ENCODE results near the gene API5.
A peak's percentile ranks its signal among the peaks of the same experiment; 100 is the strongest.
"Not testable (repeated sequence)": the region's sequence is repeated elsewhere in the genome, so short reads cannot be mapped to it uniquely, and the experiment has no call there.

API5 gene

GRCh38 chr11:43311791-43312607 is at the start of gene API5:
Gene API5, plus strand, starts transcription at chr11:43311996. Its CDS starts 132 bp downstream, at chr11:43312128.
- peak; percentile 88 for DNase-seq (ENCODE audit: low read depth)

GRCh38 chr11:43267856-43268580 is 43.8 kb upstream of the API5 start:
- DNase-seq (ENCODE audit: low read depth): no peak

GRCh38 chr11:43268786-43269185 is 43.0 kb upstream of the API5 start:
- no peak for DNase-seq (ENCODE audit: low read depth)

- DNase-seq (ENCODE audit: low read depth): no peak
These were observed 42.4 kb upstream of the API5 start for GRCh38 chr11:43269254-43269918.

DNA sequence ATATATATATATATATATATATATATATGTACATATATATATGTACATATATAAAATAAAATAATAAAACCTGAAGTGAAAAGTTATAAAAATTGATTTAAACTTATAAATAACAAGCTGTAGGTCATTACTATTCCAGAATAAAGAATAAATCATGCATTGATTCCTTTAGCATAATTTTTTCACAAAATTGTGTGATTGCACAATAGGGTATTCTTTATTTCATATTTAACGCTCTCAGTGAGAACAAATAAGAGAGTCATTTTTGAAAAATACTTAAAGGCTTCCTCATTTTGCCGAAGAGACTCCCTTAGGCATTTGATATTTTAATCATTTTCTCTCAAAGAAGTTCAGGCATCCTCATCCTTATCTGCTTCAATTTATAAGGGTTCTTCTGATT is 41.3 kb upstream of the API5 start:
- no peak for DNase-seq (ENCODE audit: low read depth)

DNA sequence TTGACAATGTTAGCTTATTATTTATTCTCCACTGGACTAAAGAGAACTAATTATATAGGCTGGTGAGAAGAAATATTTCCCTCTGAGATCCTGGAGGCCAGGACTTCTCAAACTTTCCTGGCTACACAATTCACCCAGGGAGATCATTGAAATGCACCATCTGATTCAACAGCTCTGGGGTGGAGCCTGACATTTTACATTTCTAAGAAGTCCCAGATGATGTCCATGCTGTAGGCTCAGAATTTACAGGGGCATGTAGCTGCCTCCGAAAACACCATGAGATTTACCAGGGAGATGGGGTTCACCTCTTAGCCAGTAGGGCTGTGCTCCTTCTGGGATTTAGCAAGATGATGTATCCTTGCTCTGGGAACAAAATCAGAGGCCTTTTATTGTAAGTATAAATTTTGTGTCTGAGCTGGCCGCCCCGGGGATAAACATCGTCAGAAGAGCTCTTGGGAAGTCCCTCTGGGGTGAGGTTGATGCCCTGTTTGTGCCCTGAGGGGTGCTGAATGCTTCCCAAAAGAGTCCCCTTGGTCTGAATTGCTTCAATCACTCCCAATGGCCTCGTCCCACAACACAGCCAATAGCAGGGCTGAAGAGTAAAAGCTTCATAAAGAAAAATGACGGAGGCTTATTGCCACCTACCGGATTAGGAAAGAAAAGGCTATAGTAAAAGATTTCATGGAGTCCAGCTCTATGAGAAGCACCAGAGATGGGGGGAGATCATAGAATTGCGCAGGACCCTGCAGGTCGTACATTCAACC is 33.4 kb upstream of the API5 start:
- no peak for DNase-seq (ENCODE audit: low read depth)

DNA sequence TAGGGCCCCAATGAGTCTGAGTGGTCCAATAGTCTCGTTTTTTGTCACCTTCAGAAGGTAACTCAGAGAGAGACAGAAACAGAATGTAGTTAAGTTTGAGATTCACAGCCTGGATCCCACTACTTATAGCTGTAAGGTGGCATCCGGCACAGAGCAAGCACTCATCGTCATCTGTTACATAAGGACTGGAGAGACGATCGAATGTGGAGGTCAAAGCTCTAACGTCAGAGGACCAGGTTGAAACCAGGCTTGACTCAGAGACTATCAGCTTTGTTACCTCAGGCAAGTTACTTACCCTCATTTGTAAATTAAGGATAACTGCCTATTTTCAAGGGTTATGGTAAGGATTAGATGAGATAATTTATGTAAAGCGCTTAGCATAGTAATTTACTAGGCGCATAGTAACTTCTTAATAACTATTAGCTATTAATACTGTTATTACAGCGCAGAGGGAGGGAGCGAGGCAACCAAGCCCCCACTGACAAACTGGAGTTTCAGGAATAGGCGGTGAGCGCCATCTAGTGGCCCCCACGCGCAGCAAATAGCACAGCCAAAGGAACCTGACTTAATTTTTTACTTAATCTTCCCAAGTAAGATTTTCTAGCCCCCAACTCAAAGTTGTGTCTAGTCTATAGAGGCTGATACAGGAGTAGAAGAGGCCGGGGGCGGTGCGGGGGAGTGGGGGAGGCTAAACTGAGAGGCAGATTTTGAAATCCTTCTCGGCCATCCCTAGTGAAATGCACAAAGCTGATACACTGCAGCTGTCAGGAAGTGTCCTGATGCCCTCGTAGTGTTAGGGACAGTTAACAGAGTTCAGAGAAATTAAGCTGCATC is 29.0 kb upstream of the API5 start:
- DNase-seq (ENCODE audit: low read depth): peak; percentile 17

DNA sequence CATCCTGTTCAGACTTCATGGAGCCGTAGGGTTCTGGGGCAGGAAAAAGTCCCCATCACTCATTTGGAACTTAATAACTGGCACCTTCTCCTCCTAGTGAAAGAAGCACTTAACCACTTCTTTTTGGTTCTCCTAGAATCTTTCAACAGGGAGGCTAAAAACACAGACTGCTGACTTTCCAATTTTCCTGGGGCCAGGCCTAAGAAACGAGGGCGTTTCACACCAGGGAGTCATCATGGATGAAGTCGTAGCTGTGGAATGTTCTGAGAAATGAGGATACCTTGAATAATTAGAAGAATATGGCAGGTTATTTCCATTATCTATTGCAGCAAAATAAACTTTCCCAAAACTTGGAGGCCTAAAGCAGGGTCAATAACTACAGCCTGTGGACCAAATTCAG is 26.0 kb upstream of the API5 start:
- DNase-seq (ENCODE audit: low read depth): no peak

GRCh38 chr11:43289368-43289767 is 22.4 kb upstream of the API5 start:
- no peak for DNase-seq (ENCODE audit: low read depth)

DNA sequence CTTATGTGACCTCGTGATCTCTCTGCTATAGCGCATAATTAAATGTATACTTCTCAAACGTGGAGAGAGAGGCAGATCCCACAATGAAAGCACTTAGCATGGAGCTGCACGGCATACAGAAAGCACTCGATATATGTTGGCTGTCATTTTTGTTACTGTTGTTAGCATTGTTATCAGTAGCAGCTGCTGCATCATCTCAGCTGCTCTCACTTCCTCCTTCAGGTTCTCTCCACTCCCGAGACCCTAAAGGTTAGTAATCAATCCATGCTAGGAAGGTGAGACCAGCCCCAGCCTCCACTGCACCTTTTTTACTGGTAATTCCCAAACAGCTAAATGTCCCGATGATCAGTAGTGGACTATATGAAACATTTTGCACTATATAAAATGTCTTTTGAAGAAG is 13.4 kb upstream of the API5 start:
- DNase-seq (ENCODE audit: low read depth): no peak

DNA sequence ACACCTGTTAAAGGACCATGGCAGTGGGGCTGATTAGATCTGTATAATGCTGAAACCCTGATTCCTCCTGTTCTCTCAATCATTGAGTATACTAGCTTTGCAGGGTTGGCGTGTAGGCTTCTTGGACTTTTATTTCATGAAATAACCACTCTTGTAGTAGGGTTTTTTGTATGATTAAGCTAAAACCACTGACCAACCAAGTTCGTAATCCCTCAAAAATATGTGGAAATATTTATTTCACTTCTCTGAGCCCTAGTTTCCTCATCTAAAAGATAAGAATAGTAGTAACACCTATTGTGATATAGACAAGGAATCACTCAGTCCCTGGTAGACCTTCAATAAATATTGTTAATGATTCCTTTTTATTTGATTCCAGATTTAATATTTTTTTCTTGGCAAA is 4.2 kb downstream of the API5 start:
- no peak for DNase-seq (ENCODE audit: low read depth)

DNA sequence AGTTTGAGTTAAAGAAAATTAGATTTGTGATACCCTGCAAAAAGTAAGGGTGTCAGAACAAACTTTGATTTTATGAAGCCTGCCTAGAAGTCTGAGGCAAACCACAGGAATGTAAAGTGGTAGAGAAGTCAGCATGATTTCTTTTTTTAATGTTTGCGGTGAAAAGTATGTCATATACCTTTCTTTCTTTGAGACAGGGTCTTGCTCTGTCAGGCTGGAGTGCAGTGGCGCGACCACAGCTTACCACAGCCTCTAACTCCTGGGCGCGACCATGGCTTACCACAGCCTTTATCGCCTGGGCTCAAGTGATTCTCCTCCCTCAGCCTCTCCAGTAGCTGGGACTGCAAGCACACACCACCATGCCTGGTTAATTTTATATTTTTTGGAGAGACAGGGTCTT is 4.7 kb downstream of the API5 start:
- DNase-seq (ENCODE audit: low read depth): no peak

DNA sequence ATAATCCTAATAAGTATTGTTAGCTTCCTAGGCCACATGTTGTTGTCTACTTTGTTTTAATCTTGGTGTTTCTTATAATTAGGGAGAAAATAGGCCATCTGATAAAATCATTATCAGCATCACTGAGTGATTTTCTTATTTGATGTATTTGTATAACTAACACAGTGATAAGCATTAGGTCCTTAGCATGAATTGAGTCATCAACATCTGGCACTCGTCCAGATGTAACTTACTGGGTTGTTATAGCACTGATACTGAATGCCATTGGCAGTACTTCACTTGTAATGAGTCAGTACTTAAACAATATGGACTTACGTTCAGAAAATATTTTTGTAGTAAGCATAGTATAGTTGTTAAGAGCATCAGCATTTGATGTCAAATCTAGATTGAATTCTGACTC is 16.2 kb downstream of the API5 start:
- no peak for DNase-seq (ENCODE audit: low read depth)

- no peak for DNase-seq (ENCODE audit: low read depth)
These were observed 16.7 kb downstream of the API5 start for GRCh38 chr11:43328482-43328881.

DNA sequence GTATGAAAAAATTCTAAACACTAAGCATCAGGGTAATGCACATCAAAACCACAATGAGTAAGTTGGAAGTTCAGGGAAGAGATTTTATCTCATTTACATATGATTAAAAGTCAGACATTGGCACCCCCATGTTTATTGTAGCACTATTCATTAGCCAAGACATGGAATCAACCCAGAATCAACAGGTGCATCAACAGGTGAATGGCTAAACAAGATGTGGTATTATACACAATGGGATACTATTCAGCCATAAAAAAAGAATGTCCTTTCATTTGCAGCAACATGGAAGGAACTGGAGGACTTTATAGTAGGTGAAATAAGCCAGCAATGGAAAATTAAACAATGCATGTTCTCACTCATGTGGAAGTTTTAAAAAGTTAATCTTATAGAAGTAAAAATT is 29.4 kb downstream of the API5 start:
- DNase-seq (ENCODE audit: low read depth): no peak

DNA sequence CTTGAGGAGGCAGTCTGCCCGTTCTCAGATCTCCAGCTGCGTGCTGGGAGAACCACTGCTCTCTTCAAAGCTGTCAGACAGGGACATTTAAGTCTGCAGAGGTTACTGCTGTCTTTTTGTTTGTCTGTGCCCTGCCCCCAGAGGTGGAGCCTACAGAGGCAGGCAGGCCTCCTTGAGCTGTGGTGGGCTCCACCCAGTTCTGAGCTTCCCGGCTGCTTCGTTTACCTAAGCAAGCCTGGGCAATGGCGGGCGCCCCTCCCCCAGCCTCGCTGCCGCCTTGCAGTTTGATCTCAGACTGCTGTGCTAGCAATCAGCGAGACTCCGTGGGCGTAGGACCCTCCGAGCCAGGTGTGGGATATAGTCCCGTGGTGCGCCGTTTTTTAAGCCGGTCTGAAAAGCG is 39.6 kb downstream of the API5 start:
- DNase-seq (ENCODE audit: low read depth): not testable (repeated sequence)

DNA sequence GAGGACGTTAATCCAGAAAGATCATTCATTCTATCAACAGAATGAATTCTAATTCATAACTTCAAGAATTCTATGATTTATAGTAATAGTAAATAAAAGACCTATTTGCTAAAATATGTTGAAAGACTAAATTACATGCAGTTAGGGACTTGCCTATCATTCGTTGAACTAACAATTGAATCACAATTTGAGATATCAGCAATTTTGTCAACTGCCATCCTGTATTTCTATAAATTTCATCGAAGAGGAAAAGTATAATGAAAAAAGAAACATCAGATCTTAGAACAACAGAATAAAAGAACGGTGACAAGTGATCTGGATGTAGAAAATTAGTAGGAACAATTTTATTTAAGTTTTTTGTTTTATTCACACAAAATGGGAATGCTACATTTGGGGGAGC is 42.5 kb downstream of the API5 start:
- no peak for DNase-seq (ENCODE audit: low read depth)

DNA sequence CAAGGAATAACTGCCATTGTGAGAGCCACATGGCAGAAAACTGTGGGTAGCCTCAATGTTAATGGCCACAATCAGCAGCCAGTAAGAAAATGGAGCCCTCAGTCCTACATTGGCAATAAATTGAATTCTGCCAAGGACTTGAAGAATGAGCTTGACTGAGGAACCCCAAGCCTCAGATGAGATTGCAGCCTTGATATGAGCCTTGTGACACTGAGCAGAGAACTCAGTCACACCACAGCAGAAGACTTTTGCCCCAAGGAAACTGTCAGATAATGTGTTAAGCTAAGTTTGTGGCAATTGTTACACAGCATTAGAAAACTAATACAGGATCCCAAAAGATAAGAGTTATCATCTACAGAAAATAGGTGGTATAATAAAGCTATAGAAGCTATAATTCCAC is 44.5 kb downstream of the API5 start:
- no peak for DNase-seq (ENCODE audit: low read depth)

GRCh38 chr11:43358279-43358800 is 46.5 kb downstream of the API5 start:
- DNase-seq (ENCODE audit: low read depth): no peak

- DNase-seq (ENCODE audit: low read depth): peak; percentile 90
These were observed 47.1 kb downstream of the API5 start, which contains the start of gene TTC17 for GRCh38 chr11:43358801-43359421. Gene TTC17, plus strand, starts transcription at chr11:43358920. Its CDS starts 35 bp downstream, at chr11:43358955.
